IMR-90 (cell line): ENCODE measurements around the gene KDM6A. TPM values are rescaled to one million over a fixed set of nuclear protein-coding genes. Genes with fewer than 3 reads are reported as not detected.

ENCODE experiments used
- ATAC-seq: fragments of 200-7000 bp; cut with Tn5 transposase; 2 replicates; pipeline ENCODE4 v1.9.1; 2020; ENCODE audit warnings: low read depth, mild to moderate bottlenecking, moderate library complexity
- BruUV-seq: library from RNA; stranded (reverse); fragments of 400-500 nt; replicated peaks from 2 replicates; lab custom pipeline; 2021; lab: Mats Ljungman, UMichigan
- CTCF ChIA-PET: fragments of 300-600 bp; formaldehyde crosslinking; extraction: SDS; loops from one replicate; lab custom pipeline; 2021; ENCODE audit warnings: antibody characterized with exemption; lab: Yijun Ruan, JAX
- POLR2A ChIA-PET: fragments of 300-600 bp; sonication (Branson Sonifier 250); formaldehyde crosslinking; loops from one replicate; lab custom pipeline; 2022; ENCODE audit warnings: antibody characterized with exemption; ENCODE audit not compliant: unreplicated experiment; lab: Charles Lee
- DNase-seq: peaks from one replicate; pipeline ENCODE4 v3.0.0; 2013
- H2AFZ ChIP-seq: replicated peaks from 2 replicates; pipeline ENCODE3; 2013; ENCODE audit warnings: low read length, mild to moderate bottlenecking; ENCODE audit not compliant: poor library complexity
- H2AK5ac ChIP-seq: 2 replicates; pipeline ENCODE4 v1.6.1; 2013; ENCODE audit warnings: low read depth, low read length, inconsistent platforms
- H2AK9ac ChIP-seq: replicated peaks from 2 replicates; pipeline ENCODE3; 2013; ENCODE audit warnings: mild to moderate bottlenecking, low read depth, low read length, moderate library complexity; ENCODE audit not compliant: poor library complexity
- H2BK120ac ChIP-seq: 2 replicates; pipeline ENCODE4 v1.6.1; 2013; ENCODE audit warnings: low read depth, low read length, inconsistent platforms
- H2BK15ac ChIP-seq: 3 replicates; pipeline ENCODE4 v1.6.1; 2013; ENCODE audit warnings: low read depth, low read length, inconsistent platforms
- H2BK20ac ChIP-seq: 2 replicates; pipeline ENCODE4 v1.6.1; 2013; ENCODE audit warnings: low read depth, mild to moderate bottlenecking, inconsistent platforms, low read length, moderate library complexity
- H2BK5ac ChIP-seq: 2 replicates; pipeline ENCODE4 v1.6.1; 2013; ENCODE audit warnings: mild to moderate bottlenecking, low read depth, low read length, inconsistent platforms; ENCODE audit not compliant: poor library complexity, severe bottlenecking
- H3K14ac ChIP-seq: replicated peaks from 2 replicates; pipeline ENCODE4 v1.6.1; 2013; ENCODE audit warnings: low read depth, low read length, inconsistent platforms
- H3K18ac ChIP-seq: 2 replicates; pipeline ENCODE4 v1.6.1; 2013; ENCODE audit warnings: low read depth, low read length, control low read depth
- H3K23ac ChIP-seq: 2 replicates; pipeline ENCODE4 v1.6.1; 2013; ENCODE audit warnings: low read depth, low read length, inconsistent platforms
- H3K27ac ChIP-seq: 2 replicates; pipeline ENCODE4 v1.5.1; 2013; ENCODE audit warnings: mild to moderate bottlenecking, control low read depth, low read length; ENCODE audit not compliant: insufficient read depth
- H3K27me3 ChIP-seq: 2 replicates; pipeline ENCODE4 v1.6.1; 2013; ENCODE audit warnings: low read length; ENCODE audit not compliant: control insufficient read depth, insufficient read depth
- H3K36me3 ChIP-seq: 2 replicates; pipeline ENCODE4 v1.6.1; 2013; ENCODE audit warnings: low read length, mixed read lengths; ENCODE audit not compliant: control insufficient read depth, insufficient read depth
- H3K4ac ChIP-seq: 2 replicates; pipeline ENCODE4 v1.6.1; 2013; ENCODE audit warnings: low read depth, low read length, inconsistent platforms
- H3K4me1 ChIP-seq: 2 replicates; pipeline ENCODE4 v1.6.1; 2013; ENCODE audit warnings: low read length, mixed read lengths; ENCODE audit not compliant: control insufficient read depth, insufficient read depth
- H3K4me2 ChIP-seq: 2 replicates; pipeline ENCODE4 v1.6.1; 2013; ENCODE audit warnings: low read depth, mild to moderate bottlenecking, control low read depth, low read length, moderate library complexity
- H3K4me3 ChIP-seq: 2 replicates; pipeline ENCODE4 v1.5.1; 2013; ENCODE audit warnings: low read depth, mild to moderate bottlenecking, control low read depth, low read length, moderate library complexity; ENCODE audit not compliant: insufficient read depth
- H3K56ac ChIP-seq: 2 replicates; pipeline ENCODE4 v1.6.1; 2013; ENCODE audit warnings: low read length, inconsistent platforms; ENCODE audit not compliant: insufficient read depth; ENCODE audit errors: extremely low read depth
- H3K79me1 ChIP-seq, 2 experiments: 2 replicates each; pipeline ENCODE4 v1.6.1; 2013; ENCODE audit warnings: low read length in 2 of 2, inconsistent platforms in 1 of 2, low read depth in 1 of 2
- H3K9ac ChIP-seq: 2 replicates; pipeline ENCODE4 v1.6.1; 2013; ENCODE audit warnings: low read depth, low read length, control low read depth
- H3K9me1 ChIP-seq: 2 replicates; pipeline ENCODE4 v1.6.1; 2013; ENCODE audit warnings: low read length, inconsistent platforms; ENCODE audit not compliant: insufficient read depth
- H3K9me3 ChIP-seq: 2 replicates; pipeline ENCODE4 v1.6.1; 2013; ENCODE audit warnings: low read length; ENCODE audit not compliant: control insufficient read depth, insufficient read depth
- H4K20me1 ChIP-seq: 2 replicates; pipeline ENCODE4 v1.6.1; 2013; ENCODE audit warnings: low read length, inconsistent platforms; ENCODE audit not compliant: insufficient read depth
- H4K5ac ChIP-seq: 2 replicates; pipeline ENCODE4 v1.6.1; 2013; ENCODE audit warnings: mild to moderate bottlenecking, low read depth, low read length, control low read depth
- H4K8ac ChIP-seq, 2 experiments: 2 replicates each; pipeline ENCODE4 v1.6.1; 2013; ENCODE audit warnings: low read depth in 2 of 2, low read length in 2 of 2, control low read depth in 1 of 2, inconsistent platforms in 1 of 2
- H4K91ac ChIP-seq: 2 replicates; pipeline ENCODE4 v1.6.1; 2013; ENCODE audit warnings: low read depth, low read length, inconsistent platforms; ENCODE audit not compliant: insufficient read depth
- MAFK ChIP-seq: IDR thresholded peaks from 2 replicates; pipeline ENCODE4 v1.6.1; 2012; ENCODE audit warnings: low read depth, low read length, improper control_type of control experiment
- MXI1 ChIP-seq: IDR thresholded peaks from 2 replicates; pipeline ENCODE4 v1.6.1; 2012; ENCODE audit warnings: low read depth, mild to moderate bottlenecking, low read length, moderate library complexity, borderline replicate concordance
- NFE2L2 ChIP-seq: fragments of 150-350 bp; IDR thresholded peaks from 2 replicates; pipeline ENCODE4 v1.6.1; 2016; ENCODE audit warnings: low read depth, mild to moderate bottlenecking, low read length
- POLR2A ChIP-seq: IDR thresholded peaks from 2 replicates; pipeline ENCODE4 v1.6.1; 2012; ENCODE audit warnings: mild to moderate bottlenecking, low read depth, low read length
- RFX5 ChIP-seq: IDR thresholded peaks from 2 replicates; pipeline ENCODE4 v1.8.0; 2012; ENCODE audit warnings: low read depth, mild to moderate bottlenecking, low read length, moderate library complexity
- SMC3 ChIP-seq: fragments of 150-350 bp; IDR thresholded peaks from 2 replicates; pipeline ENCODE4 v1.6.1; 2016; ENCODE audit warnings: low read depth, mild to moderate bottlenecking, antibody characterized with exemption, low read length, moderate library complexity
- WGBS, 2 experiments: methylation state at CpG; one replicate each; pipeline versions ENCODE4 v1.1.5 to v1.1.7; 2013; ENCODE audit warnings: missing lambda C conversion rate in 2 of 2; ENCODE audit not compliant: insufficient read length in 1 of 2; ENCODE audit errors: extremely low coverage in 2 of 2; 5-methylcytosine and 5-hydroxymethylcytosine counted together
- dilution Hi-C: fragments of 300-500 bp; cut with HindIII; formaldehyde crosslinking; loops from one replicate; pipeline ENCODE4 v1.14.3; 2018; ENCODE audit warnings: low sequenced_read_pairs; ENCODE audit not compliant: unreplicated experiment
- in situ Hi-C: fragments of 300-500 bp; cut with MboI; formaldehyde crosslinking; loops from 3 replicates; pipeline ENCODE4 v1.14.3; 2019; ENCODE audit warnings: low sequenced_read_pairs, inconsistent platforms, mixed read lengths
- intact Hi-C: fragments of 100-400 bp; cut with micrococcal nuclease; formaldehyde crosslinking; loops from 2 replicates; pipeline ENCODE4 v1.10.0; 2022
- polyA plus RNA-seq, 3 experiments: library from polyadenylated mRNA; depleted of rRNA; stranded (reverse); fragments of >200 nt; gene quantifications; 2 replicates each; pipeline ENCODE4 v1.2.3, GENCODE V29; 2012; ENCODE audit warnings: low replicate concordance in 1 of 3
- total RNA-seq: library from RNA; depleted of rRNA; stranded (reverse); fragments of >200 nt; gene quantifications from 2 replicates; pipeline ENCODE4 v1.2.3, GENCODE V29; 2012
- TF ChIP-seq, protein P1 (sequence below): fragments of 150-350 bp; IDR thresholded peaks from 2 replicates; pipeline ENCODE4 v1.6.1; 2017; ENCODE audit warnings: mild to moderate bottlenecking, antibody characterized with exemption, low read length, low read depth

Gene KDM6A
- total and polyA plus RNA-seq, 2 of the 4 experiments (the other 2 are of a cell fraction), result 11.7 to 24.9 TPM

DNA sequence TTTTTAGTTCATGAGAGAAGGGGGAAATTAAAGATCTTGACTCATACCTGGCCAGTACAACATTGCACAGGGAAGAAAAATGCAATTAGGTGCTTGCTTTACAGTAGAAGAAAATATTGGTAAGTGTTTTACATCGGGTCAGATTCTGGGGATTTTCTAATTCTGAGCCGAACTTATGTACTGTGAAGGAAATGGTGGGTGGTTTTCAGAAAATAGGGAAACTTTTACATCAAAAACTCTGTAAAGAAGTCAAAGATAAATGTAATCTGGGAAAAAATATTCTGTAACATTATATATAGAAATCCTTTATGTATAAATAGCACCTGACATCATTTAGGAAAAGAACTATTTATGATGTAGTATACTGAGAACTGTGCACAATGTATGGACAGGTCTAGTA lies 75.4 kb downstream of the KDM6A start:
- Histone ChIP-seq H2BK15ac (no peak overlapping the region), H2AK5ac (no peak overlapping the region), H3K18ac (no peak overlapping the region), H4K91ac (no peak overlapping the region), H4K5ac (no peak overlapping the region), H3K9ac (no peak overlapping the region), H3K23ac (no peak overlapping the region), H3K9me1 (no peaks in the 10 kb centered on the region), H4K8ac (no peak overlapping the region), H3K27me3 (no peaks in the 10 kb centered on the region), H3K14ac (no peak overlapping the region), H3K79me1 (peaks cover 14 to 38% of the 10 kb centered on the region in 2 experiments), H2BK120ac (no peak overlapping the region), H3K4ac (no peak overlapping the region), H2AK9ac (no peak overlapping the region), H3K56ac (no peak overlapping the region), H3K36me3 (no peaks in the 10 kb centered on the region), H4K20me1 (peaks cover 20% of the 10 kb centered on the region; the same call in 1 of the 2 replicates), H3K4me2 (no peak overlapping the region), H3K4me1 (peaks cover 1% of the 10 kb centered on the region; the same call in 1 of the 2 replicates), H2BK5ac (no peak overlapping the region), H3K4me3 (no peak overlapping the region), H3K9me3 (0 out of 2 replicates have a peak, but pooled peaks cover 4% of the 10 kb centered on the region), H2AFZ (no peak overlapping the region), H2BK20ac (no peak overlapping the region), H3K27ac (no peak overlapping the region)
- dilution Hi-C loops, result no loop called here
- in situ Hi-C loops, result no loop called here
- BruUV-seq, result no TSS peak
- CTCF ChIA-PET, result no interaction called here
- intact Hi-C loops, result no loop called here
- TF ChIP-seq, protein P1, sequence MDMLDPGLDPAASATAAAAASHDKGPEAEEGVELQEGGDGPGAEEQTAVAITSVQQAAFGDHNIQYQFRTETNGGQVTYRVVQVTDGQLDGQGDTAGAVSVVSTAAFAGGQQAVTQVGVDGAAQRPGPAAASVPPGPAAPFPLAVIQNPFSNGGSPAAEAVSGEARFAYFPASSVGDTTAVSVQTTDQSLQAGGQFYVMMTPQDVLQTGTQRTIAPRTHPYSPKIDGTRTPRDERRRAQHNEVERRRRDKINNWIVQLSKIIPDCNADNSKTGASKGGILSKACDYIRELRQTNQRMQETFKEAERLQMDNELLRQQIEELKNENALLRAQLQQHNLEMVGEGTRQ, result no peak
- TF ChIP-seq MXI1 (no peak), POLR2A (no peak), RFX5 (no peak), MAFK (no peak), SMC3 (no peak), NFE2L2 (no peak)
- POLR2A ChIA-PET, result no interaction called here
- ATAC-seq, result no peak
- no CpG with 5 or more reads among the region's 2 CpGs for WGBS, 2 experiments
- no peak for DNase-seq
